T-helper 1 cell treated with Interleukin-12 subunit alpha and Interleukin-12 subunit beta and Interleukin-4 antibody, amounts not matched to agents 30 ng/mL and 1 ng/mL, for 36 hours (primary cell): ENCODE results near the gene LRCH4. TPM values are rescaled to one million over a fixed set of nuclear protein-coding genes. Genes with fewer than 3 reads are reported as not detected.
"Not testable (repeated sequence)": the region's sequence is repeated elsewhere in the genome, so short reads cannot be mapped to it uniquely, and the experiment has no call there.

ENCODE experiments used
- intact Hi-C: fragments of 100-400 bp; cut with micrococcal nuclease; formaldehyde crosslinking; loops from one replicate; pipeline ENCODE4 v1.15.1; 2024
- total RNA-seq: library from RNA; stranded (reverse); gene quantifications from 2 replicates; pipeline ENCODE4 v1.2.3, GENCODE V29; 2022

The LRCH4 gene
- total RNA-seq, 1 donor from 2014 or later: 180 TPM

DNA sequence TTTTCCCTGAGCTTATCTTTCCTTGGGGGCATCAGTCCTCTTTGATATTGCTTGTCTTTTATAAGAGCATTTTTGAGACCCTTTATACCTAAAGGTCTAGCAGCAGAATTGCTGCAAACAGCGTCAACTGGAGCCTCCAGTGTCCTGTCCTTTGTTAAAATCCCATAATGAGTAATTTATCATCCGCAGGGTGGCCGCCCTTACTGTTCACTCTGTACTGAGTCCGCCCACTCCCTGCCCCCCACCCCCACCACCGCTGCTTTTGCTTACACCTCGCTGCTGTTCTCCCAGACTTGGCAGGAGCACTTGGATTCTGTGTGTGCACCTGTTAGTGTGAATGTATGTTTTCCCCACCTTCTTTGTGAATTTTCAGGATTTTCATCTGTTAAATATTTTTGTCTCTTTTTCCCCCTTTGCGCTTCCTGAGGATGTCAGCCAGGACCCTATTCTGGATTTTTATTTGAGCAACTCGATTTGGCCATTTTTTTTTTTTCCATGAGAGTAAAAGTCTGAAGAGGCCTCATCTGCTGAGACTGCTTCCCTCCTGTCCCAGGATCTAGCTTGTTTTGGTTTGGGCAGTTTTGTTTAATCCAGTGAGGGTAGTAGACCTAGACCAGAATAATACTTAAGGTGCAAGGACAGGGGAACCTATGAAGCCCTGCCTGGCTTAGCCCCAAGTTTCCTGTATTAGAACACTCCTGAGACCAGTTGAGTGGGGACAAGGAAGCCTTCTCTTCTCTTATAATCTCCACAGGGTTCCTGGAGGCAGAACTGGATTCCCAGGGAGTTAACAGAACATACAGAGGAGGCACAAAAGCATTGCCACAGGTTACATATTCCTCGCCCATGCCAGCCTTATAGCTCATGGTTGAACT lies 38.8 kb downstream of the LRCH4 start:
- intact Hi-C loops: loop anchor here (1.0 kb wide), 2 partner anchors 9 to 12 kb away; no protein-coding TSS in a partner anchor

DNA sequence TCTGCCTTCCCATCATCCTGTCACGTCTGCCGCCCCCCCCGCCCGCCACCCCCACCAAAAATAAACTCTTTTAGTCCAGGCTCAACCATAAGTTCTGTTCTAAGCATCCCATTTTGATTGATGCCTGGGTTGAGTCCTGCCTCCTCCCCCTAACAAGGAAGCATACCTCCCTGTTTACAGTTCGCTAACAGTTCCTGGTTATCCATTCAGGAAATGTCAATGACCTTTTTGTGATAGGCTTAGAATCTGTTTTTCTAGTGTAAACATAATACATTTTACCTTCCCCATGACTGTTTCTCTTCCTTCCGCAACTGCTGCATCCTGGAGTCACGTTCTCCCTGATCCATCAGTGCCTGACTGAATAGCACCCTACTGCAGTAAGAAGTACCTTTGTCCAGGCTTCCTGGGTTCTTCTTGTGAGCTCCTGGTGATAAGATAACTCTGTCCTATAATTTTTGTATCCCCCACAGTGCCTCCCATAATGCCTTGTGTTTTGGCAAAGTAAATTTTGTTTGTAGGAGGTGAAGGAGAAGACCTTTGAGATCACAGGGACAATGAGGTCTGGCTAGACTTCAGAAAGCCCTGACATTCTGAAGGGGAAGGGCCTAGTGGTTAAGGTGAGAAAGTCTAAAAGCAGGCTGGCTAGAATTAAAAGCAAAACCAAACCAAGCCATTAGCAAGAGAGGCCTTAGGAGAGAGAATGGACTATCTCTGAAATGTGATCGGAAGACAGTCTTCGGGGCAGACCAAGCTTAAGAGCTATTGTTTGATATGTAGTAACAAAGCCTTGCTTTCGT lies 39.6 kb downstream of the LRCH4 start:
- intact Hi-C loops: loop anchor here (1.0 kb wide), 2 partner anchors 8 to 13 kb away; no protein-coding TSS in a partner anchor

DNA sequence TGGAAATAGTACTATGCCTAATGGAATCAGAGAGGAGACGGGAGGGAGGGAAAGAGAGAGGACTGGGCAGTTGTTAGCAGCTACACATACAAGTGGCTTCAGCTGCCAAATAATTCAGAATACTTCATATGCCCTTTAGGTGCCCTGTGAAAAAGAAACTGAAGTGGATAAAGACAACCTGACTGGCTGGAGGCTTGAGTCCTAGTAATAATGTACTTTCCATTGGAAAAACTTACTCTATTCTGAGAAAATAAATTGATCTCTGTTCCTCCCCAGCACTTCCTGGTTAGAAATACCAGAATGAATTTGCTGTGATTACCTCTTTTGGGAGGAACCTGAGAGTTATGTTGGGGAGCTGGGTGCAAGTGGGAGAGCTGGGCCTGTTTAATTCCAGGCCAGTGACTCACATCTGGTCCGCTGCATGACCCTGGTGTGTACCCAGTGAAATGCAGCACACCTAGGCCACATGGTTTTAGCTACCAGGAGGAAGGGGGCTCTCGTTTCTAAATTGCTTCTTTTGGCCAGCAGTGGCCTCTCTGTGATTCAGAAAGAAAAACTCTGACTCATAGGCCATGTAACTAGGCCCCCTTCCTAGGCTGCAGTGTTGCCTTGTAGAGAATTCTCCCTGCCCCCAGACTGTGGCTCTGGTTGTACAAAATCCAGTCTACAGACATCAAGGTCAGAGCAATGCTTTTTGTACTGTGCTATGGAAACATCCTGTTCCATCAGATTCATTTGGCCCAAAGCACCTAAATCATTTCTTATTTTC lies 40.4 kb downstream of the LRCH4 start:
- intact Hi-C loops: loop anchor here (1.0 kb wide), 2 partner anchors 7 to 14 kb away; no protein-coding TSS in a partner anchor

DNA sequence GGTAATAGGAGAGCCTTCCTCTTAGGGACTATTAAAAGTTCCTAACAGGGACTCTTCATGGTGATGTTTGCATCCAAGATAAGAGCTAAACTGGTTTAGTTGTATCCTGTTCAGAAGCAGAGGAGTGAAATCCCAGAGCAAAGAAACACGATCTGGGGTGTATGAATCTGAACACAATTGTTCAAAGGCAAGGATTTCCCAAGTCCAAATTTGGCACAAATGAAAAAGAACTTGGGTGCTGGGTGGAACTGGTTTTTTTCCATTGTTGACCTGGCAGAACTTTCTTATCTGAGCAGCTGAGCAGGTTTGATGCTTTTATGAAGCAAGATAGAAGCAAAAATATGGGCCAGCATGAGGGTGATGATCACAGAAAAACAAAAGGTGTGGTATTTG lies 41.0 kb downstream of the LRCH4 start:
- intact Hi-C loops: no loop called here

DNA sequence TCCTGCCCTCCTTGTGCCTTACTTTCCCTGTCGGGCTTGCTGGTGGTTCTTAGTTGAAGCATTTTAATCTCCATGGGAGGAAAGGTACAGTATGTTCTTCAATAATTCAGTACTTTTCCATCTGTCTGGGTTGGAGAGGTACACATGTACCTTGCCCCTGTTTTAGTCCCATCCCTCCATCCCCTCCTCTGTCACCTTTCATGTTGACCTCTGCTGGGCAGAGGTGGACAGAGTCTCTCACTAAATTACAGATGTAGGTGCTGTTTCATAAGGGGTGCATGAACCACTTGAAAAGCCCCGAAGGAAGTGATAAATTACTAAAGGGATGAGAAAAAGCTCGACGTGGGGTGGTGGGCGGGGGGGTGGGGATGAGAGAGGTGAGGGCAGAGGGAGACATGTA lies 41.5 kb downstream of the LRCH4 start:
- intact Hi-C loops: no loop called here

DNA sequence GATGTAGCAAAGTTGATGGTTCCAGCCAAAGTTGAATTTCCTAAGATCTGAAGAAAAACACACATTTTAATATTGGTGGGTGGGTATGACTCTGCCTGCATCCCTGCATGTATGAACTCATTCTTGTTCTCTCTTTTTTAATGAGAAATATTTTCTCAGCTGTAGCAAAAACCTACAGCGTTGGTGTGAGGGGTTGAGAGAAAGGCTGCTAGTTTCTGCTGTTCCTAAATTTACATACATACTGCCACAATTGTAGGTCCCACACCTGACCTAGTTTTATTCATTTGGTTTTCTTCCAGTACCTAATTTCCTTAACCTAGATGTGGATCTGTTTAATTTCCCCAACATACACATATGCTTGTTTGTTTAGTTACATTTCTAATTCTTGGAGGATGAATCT lies 42.3 kb downstream of the LRCH4 start:
- intact Hi-C loops: no loop called here

DNA sequence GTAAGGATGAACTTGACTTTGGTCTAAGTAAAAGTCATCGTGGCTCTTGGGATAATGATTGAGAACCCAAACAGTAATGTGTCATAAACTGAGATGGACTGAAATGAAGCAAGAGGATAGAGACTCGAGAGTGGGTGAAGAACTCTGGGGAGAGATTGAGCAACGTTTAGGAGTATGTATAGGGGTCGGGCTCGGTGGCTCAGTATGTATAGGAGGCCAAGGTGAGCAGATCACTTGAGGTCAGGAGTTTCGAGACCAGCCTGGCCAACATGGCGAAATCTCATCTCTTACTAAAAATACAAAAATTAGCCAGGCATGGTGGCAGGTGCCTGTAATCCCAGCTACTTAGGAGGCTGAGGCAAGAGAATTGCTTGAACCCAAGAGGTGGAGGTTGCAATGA lies 44.6 kb downstream of the LRCH4 start:
- intact Hi-C loops: not testable (repeated sequence)

DNA sequence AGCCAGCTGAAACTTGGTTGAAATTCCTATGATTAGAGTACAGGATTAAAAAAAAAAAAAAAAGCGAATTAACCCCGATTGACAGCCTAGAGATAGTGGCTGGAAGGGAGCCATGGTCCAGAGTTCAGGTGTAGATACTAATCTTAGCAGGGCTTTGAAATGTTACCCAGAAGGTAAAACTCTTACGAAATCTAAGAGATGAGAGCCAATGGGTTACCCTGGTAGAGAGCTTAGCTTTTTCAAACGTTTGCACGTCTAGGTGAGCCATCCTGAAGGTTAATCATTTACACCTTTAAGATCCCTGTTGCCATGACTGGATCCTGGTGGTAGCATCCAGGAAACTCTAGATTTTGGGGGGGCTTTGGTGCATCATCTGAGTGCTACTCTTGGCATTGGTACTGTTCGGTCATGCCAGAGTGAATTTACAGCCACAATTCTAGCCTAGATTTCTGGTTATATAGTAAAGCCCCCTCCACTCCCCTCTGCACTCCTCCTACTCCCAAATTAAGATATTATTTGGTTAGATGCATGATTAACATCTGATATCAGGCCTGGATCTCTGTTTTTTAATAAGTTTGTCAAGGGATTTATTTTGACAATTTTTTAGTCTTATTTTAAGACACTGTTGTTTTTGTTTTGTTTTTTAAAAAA lies 45.7 kb downstream of the LRCH4 start:
- intact Hi-C loops: no loop called here

DNA sequence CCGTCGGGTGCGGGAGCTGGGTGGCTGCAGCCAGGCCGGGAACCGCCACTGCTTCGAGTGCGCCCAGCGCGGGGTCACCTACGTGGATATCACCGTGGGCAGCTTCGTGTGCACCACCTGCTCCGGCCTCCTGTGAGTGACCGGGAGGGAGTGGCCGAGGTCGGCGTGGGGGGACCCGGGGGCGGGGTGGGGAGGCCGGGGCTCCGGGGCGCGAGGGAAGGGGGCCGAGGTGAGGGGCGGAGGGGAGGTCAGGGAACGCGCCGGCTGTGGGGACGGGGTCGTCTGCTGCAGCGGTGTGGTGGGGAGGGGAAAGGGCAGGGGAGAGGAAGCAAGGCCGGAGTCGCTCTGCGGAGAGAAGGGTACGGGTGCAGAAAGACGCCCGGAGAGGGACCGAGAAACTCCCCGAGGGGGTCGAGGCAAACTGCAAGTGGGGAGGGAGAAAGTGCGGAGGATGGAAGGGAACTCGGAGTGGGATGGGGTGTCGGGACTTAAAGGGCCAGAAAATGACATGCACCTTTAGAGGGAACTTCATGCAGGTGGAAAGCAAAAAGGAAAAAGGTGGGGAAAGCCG lies 46.4 kb downstream of the LRCH4 start:
- intact Hi-C loops: loop anchor here (1.0 to 2.0 kb wide), 5 partner anchors 11 to 421 kb away; partner anchors contain the start of genes CNPY4, MEPCE, TAF6 and TSC22D4

DNA sequence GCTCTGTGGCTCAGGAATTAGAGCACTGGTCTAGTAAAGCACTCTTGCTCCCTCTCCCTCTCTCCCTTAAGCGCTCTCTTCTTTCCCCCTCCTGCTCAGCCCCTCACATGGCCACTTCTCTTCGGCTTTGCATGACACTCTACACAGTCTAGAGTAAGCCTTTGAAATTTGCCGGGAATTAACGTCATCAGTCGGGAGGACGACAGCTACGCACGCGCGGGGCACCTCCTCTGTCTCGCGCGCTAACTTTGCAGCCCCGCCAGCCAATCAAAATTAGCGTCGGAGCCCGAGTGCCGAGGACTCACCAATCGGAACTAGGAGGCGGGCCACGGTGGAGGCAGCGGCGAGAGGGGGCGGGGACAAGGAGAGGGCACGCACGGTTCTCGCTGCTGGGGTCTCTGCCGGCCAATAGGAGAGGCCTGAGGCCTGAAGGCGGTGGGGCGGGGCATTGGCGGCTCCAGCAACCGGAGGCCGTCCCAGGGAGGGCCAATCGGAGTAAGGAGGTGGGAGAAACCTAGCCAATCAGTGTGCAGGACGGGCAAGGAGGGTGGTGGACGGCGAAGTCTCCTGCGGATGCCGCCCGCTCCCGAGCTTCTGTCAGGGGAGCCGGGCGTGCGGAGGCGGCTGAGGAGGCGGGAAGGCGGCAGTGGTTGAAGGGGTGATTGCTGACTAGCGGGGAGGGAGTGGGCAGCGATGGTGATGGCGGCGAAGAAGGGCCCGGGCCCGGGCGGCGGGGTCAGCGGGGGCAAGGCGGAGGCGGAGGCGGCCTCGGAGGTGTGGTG lies 47.1 kb downstream of the LRCH4 start, which contains the start of gene AGFG2:
TSS of gene AGFG2 (plus strand) at position 550 of the 782 bp plus-strand sequence. CDS start at position 694, 144 bp downstream.
- intact Hi-C loops: loop anchor here (1.0 to 2.0 kb wide), 13 partner anchors 7 to 420 kb away; partner anchors contain the start of genes CNPY4, FBXO24, GNB2 and LRCH4

DNA sequence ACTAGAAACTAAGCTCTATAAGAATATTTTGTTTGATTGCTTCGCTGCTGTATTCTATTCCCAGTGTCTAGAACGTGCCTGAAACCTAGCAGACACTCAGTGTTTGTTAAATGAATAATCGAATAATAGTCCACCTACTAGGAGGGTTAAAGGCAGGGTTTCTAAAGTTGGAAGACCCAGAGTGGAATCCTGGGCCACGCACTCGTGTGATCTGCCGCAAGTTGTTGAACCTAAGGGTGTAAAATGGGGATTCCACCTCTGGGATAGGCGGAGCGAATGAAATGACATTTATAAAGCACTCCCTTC lies 47.6 kb downstream of the LRCH4 start:
- intact Hi-C loops: loop anchor here (1.0 to 2.0 kb wide), 9 partner anchors 8 to 420 kb away; partner anchors contain the start of genes CNPY4, FBXO24, GNB2 and LRCH4

DNA sequence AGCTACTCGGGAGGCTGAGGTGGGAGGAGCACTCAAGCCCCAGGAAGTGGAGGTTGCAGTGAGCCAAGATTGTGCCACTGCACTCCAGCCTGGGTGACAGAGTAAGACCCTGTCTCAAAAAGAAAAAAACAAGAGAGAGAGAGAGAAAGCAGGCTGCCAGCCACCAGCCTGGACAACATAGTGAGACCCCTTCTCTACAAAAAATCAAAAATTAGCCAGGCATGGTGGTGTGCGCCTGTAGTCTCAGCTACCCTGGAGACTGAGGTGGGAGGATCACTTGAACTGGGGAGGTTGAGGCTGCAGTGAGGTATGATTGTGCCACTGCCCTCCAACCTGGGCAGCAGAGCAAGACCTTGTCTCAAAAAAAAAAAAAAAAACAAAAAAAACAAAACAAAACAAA lies 49.2 kb downstream of the LRCH4 start:
- intact Hi-C loops: not testable (repeated sequence)

DNA sequence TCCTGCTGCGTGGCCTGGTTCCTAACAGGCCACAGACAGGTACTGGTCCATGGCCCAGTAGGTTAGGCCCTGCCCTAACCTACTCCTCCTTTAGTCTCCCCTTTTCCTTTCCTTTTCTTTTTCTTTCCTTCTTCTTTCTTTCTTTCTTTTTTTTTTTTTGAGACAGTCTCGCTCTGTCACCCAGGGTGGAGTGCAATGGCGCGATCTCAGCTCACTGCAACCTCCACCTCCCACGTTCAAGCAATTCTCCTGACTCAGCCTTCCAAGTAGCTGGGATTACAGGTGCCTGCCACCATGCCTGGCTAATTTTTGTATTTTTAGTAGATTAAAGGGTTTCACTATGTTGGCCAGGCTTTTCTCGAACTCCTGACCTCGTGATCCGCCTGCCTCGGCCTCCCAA lies 49.9 kb downstream of the LRCH4 start:
- intact Hi-C loops: not testable (repeated sequence)

DNA sequence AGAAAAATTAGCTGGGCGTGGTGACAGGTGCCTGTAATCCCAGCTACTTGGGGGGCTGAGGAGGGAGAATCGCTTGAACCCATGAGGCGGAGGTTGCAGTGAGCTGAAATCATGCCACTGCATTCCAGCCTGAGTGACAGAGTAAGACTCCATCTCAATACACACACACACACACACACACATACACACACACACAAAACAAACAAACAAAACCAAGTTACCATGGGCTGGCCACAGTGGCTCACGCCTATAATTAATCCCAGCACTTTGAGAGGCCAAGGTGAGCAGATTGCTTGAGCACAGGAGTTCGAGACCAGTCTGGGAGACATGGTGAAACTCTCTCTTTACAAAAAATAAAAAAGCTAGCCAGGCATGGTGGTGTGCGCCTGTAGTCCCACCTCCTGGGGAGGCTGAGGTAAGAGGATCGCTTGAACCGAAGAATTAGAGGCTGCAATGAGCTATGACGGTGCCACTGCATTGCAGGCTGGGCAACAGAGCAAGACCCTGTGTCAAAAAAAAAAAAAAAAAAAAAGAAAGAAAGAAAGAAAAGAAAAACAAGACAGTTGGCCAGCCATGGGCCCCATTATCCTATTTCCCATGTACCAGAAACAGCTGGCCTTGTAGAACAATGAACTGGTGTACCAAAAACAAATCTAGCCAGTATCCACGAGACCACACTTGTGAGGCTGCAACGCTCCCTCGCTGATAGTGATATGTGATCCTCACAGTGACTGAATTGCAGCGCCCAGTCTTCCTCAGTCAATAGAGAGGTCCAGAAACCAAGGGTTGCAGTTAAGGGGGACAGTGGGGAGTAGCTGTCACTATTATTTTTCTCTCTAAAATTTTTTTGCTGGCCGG lies 53.5 kb downstream of the LRCH4 start:
- intact Hi-C loops: no loop called here

DNA sequence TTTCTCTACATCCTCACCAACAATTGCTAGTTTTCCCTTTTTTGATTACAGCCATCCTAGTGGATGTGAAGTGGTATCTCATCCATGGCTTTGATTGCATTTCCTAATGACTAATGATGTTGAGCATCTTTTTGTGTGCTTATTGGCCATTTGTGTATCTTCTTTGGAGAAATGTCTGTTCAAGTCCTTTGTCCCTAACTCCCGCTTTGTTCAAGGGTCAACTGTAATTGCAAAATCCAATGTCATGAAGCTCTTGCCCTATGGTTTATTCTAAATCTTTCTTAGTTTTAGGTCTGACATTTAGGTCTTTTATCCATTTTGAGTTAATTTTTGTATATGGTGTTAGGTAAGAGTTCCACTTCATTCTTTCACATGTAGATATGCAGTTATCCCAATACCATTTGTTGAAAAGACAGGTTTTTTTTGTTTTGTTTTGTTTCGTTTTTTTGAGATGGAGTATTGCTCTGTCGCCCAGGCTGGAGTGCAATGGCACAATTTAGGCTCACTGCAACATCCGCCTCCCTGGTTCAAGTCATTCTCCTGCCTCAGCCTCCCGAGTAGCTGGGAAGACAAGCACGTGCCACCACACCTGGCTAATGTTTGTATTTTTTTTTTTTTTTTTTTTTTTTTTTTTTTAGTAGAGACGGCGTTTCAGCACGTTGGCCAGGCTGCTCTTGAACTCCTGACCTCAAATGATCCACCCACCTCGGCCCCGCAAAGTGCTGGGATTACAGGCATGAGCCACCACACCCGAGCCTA lies 57.6 kb downstream of the LRCH4 start:
- intact Hi-C loops: not testable (repeated sequence)
